Measurements from ENCODE around the gene SP6. TPM values are rescaled to one million over a fixed set of nuclear protein-coding genes. Genes with fewer than 3 reads are reported as not detected.

SP6 gene
- total RNA-seq (under 1 TPM; 0.07 to 0.09 TPM), polyA plus RNA-seq (0.59 TPM)

DNA sequence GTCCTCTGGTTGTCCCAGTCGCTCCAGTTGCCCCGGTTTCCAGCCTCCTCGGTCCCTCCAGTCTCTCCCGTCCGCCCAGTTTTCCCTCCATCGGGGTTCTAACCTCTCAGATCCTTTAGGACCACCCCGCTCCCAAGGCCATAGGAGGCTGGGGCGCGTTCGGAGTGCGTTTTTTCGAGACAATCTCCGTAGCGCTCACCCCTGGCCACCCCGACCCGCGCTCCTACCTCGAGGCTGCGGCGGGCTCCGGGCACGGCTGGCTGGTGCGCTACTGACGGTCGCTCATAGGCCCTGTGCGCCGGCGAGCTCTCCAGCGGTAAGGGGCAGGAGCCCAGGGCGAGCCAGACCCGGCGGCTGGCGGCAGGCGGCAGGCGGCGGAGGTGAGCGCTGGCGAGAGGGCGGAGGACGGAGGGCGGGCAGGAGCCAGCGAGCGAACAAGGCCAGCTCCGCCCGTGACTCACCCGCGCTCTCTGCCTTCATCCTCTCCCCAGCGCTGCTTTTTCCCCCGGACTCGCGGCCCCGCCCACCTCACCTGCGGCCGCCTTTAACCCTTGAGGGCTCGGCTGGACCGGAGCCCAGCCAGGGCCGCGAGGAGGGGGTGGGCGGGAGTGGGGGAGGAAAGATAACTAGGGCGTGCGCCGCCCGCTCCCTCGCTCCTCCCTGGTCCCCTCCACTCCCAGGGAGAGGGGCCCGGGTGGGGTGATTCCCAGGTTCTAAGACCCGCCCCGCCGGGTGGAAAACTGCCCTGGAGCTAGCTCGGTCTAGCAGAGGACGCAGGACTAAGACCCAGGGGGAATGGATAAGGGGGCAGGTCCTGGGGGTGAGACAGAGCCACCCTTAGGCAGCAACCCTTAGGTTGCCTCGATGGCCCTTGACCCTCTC, at the start of gene SP6:
SP6 (minus strand) TSS at position 472 of the 882 bp plus-strand sequence. CDS start 2,734 bp downstream, outside the sequence.
- Histone ChIP-seq H3K4me1 (ENCODE audit: insufficient read depth, low read length) (peaks cover 30% of the 10 kb centered on the region), H3K36me3 (ENCODE audit: insufficient read depth, low read length) (no peaks in the 10 kb centered on the region), H3K27ac (ENCODE audit: low read depth, low read length) (peak within 1 kb of the TSS; percentile 51), H3K4me3 (ENCODE audit: low read length) (peak within 1 kb of the TSS; percentile 43), H3K9me3 (ENCODE audit: low read length) (no peaks in the 10 kb centered on the region), H3K27me3 (ENCODE audit: insufficient read depth, low read length, poor library complexity, severe bottlenecking) (peaks cover 68% of the 10 kb centered on the region)
- Mint-ChIP-seq H3K36me3 (no peaks in the 10 kb centered on the region), H3K4me1 (peaks cover 14 to 31% (median 18%) of the 10 kb centered on the region in 3 donors), H3K27ac (peak within 1 kb of the TSS in 1 of 8 donors; percentile 11), H3K9me3 (peaks cover 0 to 2% (median 0%) of the 10 kb centered on the region in 5 donors), H3K4me3 (peak within 1 kb of the TSS; percentile 51 to 79 (median 68)), H3K27me3 (peaks cover 51 to 84% of the 10 kb centered on the region in 2 donors)
- ChIA-PET POLR2A (interaction anchor here (1.5 kb wide), 1 partner anchor 45 kb away, joined by 6 read pairs; the partner anchor contains the start of gene SP2), CTCF (interaction anchor here (2.6 to 14.0 kb wide), 2 partner anchors 10 to 39 kb away, joined by 13 to 314 read pairs; partner anchors contain the start of genes SCRN2 and SP2)
- peak; percentile 31 to 73 (median 48) for DNase-seq

DNA sequence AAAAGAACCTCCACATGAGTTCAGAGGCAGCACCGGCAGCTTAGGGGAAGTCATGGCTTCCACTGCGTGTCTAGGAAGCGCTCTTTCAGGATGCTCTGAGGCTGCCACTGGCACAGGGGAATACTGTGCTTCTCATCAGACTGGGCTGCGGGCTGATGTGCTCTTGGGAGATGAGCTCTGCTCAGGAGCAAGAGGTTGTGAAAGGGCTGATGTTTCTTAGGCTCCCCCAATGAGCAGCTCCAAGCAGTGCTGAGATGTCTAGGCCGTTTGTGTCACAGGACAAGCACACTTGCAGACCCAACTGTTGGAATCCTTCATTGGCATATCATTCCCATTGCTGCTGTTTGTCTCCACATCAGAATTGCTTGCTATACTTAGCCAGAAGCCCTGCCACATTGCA, 48.7 kb upstream of the SP6 start:
- ChIA-PET POLR2A (interaction anchor here (0.6 kb wide), 1 partner anchor 33 kb away, joined by 5 read pairs; no protein-coding TSS in a partner anchor), CTCF (interaction anchor here (1.2 kb wide), 1 partner anchor 10 kb away, joined by 4 read pairs; no protein-coding TSS in a partner anchor)
- Histone ChIP-seq H3K4me3 (ENCODE audit: low read length) (no peak overlapping the region), H3K36me3 (ENCODE audit: insufficient read depth, low read length) (peaks cover 5% of the 10 kb centered on the region), H3K4me1 (ENCODE audit: insufficient read depth, low read length) (peaks cover 26% of the 10 kb centered on the region), H3K27ac (ENCODE audit: low read depth, low read length) (no peak overlapping the region), H3K27me3 (ENCODE audit: insufficient read depth, low read length, poor library complexity, severe bottlenecking) (no peaks in the 10 kb centered on the region), H3K9me3 (ENCODE audit: low read length) (no peaks in the 10 kb centered on the region)
- DNase-seq, result no peak
- Mint-ChIP-seq H3K4me3 (peak overlapping the region in 1 of 7 donors; percentile 32), H3K4me1 (peaks cover 47 to 74% (median 64%) of the 10 kb centered on the region in 3 donors), H3K9me3 (no peaks in the 10 kb centered on the region), H3K27me3 (peaks cover 0 to 1% of the 10 kb centered on the region in 2 donors), H3K36me3 (peaks cover 4 to 61% (median 7%) of the 10 kb centered on the region in 3 donors), H3K27ac (peak overlapping the region in 1 of 8 donors; percentile 37)

DNA sequence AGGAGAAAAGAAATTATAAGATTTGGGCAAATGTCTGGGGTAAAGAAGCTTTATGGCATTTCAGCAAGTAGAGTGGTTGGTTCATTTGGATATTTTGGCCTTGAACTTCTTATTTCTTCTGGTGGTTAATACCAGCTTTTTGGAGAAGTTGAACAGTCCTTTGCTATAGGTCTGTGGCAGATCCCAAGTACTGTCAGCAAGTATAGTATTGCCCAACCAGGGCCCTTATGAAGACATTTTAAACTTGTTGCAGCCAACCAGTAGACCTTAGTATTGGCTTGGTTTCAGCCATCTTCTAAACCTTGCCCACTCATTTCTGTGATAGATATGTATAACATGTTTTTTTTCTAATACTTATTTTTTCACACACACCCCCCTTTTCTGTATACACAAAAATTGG, 47.3 kb upstream of the SP6 start:
- peak overlapping the region in 1 of 8 donors; percentile 95 for H3K27ac Mint-ChIP-seq
- H3K27ac ChIP-seq (ENCODE audit: low read depth, low read length), result no peak overlapping the region
- H3K4me3 ChIP-seq (ENCODE audit: low read length), result no peak overlapping the region
- H3K36me3 ChIP-seq (ENCODE audit: insufficient read depth, low read length), result peaks cover 5% of the 10 kb centered on the region
- peaks cover 0 to 57% (median 4%) of the 10 kb centered on the region in 3 donors for H3K36me3 Mint-ChIP-seq
- H3K9me3 Mint-ChIP-seq, result no peaks in the 10 kb centered on the region
- no peaks in the 10 kb centered on the region for H3K27me3 ChIP-seq (ENCODE audit: insufficient read depth, low read length, poor library complexity, severe bottlenecking)
- peak overlapping the region in 3 of 7 donors; percentile 85 to 93 (median 88) for H3K4me3 Mint-ChIP-seq
- no peak for DNase-seq
- H3K4me1 Mint-ChIP-seq, result peaks cover 51 to 79% (median 68%) of the 10 kb centered on the region in 3 donors
- ChIA-PET POLR2A (no interaction called here), CTCF (interaction anchor here (0.7 to 1.0 kb wide), 2 partner anchors 8 to 73 kb away, joined by 3 to 4 read pairs; partner anchors contain the start of gene CDK5RAP3)
- H3K9me3 ChIP-seq (ENCODE audit: low read length), result no peaks in the 10 kb centered on the region
- H3K4me1 ChIP-seq (ENCODE audit: insufficient read depth, low read length), result peaks cover 30% of the 10 kb centered on the region
- peaks cover 0 to 1% of the 10 kb centered on the region in 2 donors for H3K27me3 Mint-ChIP-seq

DNA sequence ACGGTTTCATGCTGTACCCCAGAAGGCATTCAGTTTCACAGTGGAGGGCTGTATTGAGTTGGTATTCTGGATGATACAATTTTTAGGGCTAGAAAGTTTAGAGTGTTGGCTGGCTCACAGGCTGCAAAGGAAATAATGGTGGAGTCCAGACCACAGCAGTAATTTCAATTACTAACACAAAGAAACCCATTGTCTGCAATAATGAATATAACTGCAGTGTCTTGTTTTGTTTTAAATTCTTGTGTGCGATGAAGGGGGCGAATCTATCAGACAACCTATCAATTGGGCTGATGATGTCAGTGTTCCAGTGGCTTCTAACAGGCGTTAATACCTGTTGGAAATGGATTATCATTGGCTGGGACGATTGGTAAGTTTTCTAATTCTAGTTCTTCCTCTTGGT, 46.6 kb upstream of the SP6 start:
- Mint-ChIP-seq H3K27me3 (peaks cover 0 to 1% of the 10 kb centered on the region in 2 donors), H3K4me1 (peaks cover 49 to 75% (median 64%) of the 10 kb centered on the region in 3 donors), H3K36me3 (peaks cover 0 to 55% (median 4%) of the 10 kb centered on the region in 3 donors), H3K4me3 (peak overlapping the region; percentile 36 to 95 (median 92)), H3K27ac (peak overlapping the region in 7 of 8 donors; percentile 63 to 98 (median 95)), H3K9me3 (no peaks in the 10 kb centered on the region)
- peak overlapping the region; percentile 84 for H3K4me3 ChIP-seq (ENCODE audit: low read length)
- DNase-seq, result no peak
- ChIA-PET POLR2A (interaction anchor here (0.6 kb wide), 1 partner anchor 73 kb away, joined by 3 read pairs; the partner anchor contains the start of gene CDK5RAP3), CTCF (interaction anchor here (0.7 to 1.0 kb wide), 3 partner anchors 41 to 73 kb away, joined by 3 read pairs; partner anchors contain the start of gene CDK5RAP3)
- H3K36me3 ChIP-seq (ENCODE audit: insufficient read depth, low read length), result peaks cover 5% of the 10 kb centered on the region
- H3K9me3 ChIP-seq (ENCODE audit: low read length), result no peaks in the 10 kb centered on the region
- H3K4me1 ChIP-seq (ENCODE audit: insufficient read depth, low read length), result peaks cover 30% of the 10 kb centered on the region
- no peak overlapping the region for H3K27ac ChIP-seq (ENCODE audit: low read depth, low read length)
- no peaks in the 10 kb centered on the region for H3K27me3 ChIP-seq (ENCODE audit: insufficient read depth, low read length, poor library complexity, severe bottlenecking)

DNA sequence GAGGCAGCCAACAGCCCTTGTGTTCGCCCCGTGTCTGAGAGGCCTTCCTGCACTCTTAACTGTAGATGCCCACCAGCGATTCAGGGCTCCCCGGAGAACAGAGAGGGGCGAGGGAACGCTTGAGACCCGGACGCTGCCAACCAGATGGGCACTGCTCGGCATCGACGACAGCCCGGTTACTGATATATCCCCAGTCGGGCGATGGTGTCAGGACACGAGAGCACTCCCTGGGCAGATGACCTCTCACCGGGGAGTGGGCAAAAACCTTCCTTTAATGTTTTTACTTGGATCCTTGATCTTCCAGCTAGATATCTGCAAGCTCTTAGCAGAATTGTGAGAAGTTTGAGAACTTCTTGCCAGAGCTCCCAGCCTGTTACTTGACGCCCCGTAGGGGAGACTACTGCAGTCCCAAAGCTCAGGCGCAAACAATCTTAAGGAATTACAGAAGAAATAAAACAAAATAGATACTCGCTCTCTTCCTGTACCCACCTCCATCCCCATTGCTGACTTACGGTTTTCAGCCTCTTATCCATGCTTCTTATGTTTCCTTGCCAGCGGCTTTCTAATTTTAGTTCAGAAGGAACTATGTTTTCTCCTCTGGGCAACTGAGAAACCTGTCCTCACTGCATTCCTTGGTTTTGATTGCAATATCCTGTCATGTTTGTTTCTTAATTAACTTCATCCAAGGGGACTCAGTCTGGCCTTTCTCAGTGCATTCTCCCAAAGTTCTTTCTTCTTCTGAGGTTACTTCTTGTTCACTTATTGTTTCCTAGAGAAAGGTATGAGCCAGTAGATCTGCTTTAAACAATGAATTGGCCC, 45.9 kb upstream of the SP6 start:
- Mint-ChIP-seq H3K4me1 (peaks cover 43 to 69% (median 57%) of the 10 kb centered on the region in 3 donors), H3K27me3 (peaks cover 0 to 1% of the 10 kb centered on the region in 2 donors), H3K4me3 (peak overlapping the region; percentile 85 to 99 (median 93)), H3K36me3 (peaks cover 0 to 48% (median 4%) of the 10 kb centered on the region in 3 donors), H3K27ac (peak overlapping the region; percentile 89 to 98 (median 94)), H3K9me3 (no peaks in the 10 kb centered on the region)
- Histone ChIP-seq H3K36me3 (ENCODE audit: insufficient read depth, low read length) (peaks cover 5% of the 10 kb centered on the region), H3K27me3 (ENCODE audit: insufficient read depth, low read length, poor library complexity, severe bottlenecking) (no peaks in the 10 kb centered on the region), H3K4me1 (ENCODE audit: insufficient read depth, low read length) (peaks cover 30% of the 10 kb centered on the region), H3K27ac (ENCODE audit: low read depth, low read length) (peak overlapping the region; percentile 91), H3K9me3 (ENCODE audit: low read length) (no peaks in the 10 kb centered on the region), H3K4me3 (ENCODE audit: low read length) (peak overlapping the region; percentile 84)
- ChIA-PET POLR2A (interaction anchor here (0.6 kb wide), 1 partner anchor 74 kb away, joined by 3 read pairs; the partner anchor contains the start of gene CDK5RAP3), CTCF (interaction anchor here (1.0 kb wide), 2 partner anchors 40 to 73 kb away, joined by 3 read pairs; no protein-coding TSS in a partner anchor)
- no peak for DNase-seq

DNA sequence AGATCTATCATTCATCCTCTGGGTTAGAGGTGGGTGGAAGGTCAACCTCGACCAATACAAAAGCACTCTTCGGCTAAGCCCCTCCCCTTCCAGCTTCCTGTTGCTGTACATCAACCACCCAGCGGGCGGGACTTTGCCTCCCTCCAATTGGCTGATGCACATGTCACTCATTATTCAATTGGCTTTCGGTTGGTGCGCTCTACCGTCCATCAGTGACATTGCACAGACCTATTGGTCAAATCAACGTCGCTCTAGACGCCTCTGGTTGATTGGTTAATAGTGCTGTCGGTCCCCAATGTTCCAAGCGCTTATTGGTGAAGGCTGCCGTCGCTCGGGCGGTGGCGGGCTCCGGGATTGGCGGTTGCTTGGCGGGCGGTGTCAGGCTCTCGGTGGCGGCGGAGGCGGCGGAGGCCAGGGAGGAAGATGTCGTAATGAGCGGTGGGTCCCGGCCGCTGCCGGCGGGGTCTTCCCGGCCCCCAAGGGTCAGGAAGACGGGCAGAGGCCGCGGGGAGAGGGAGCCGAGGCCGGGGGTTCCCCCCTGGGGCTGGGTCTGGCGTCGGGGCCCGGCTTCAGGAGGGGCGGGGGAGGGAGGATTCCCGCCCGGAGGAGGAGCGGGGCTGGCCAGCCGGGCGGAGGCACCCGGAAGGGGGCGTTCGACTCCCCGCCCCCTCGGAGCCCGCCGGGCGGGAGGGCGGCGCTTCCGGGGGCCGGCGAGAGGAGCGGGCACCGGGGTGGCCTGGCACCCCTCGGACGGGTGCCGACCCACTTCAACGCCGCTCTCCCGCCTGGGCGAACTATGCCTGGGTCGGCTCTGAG, 45.1 kb upstream of the SP6 start, which contains the start of gene SP2:
SP2 (plus strand) TSS at position 381 of the 816 bp plus-strand sequence; CDS start at position 432, 51 bp downstream.
- H3K4me3 ChIP-seq (ENCODE audit: low read length), result peak within 1 kb of the TSS; percentile 85
- ChIA-PET POLR2A (interaction anchor here (0.5 to 1.8 kb wide), 23 partner anchors 9 to 651 kb away, joined by 3 to 22 read pairs (median 4); partner anchors contain the start of genes CDK5RAP3, KPNB1, LRRC46 and MRPL10), CTCF (interaction anchor here (1.0 to 12.7 kb wide), 8 partner anchors 39 to 75 kb away, joined by 3 to 314 read pairs (median 4); partner anchors contain the start of genes CDK5RAP3, LRRC46, MRPL10 and PNPO)
- H3K27me3 Mint-ChIP-seq, result peaks cover 0 to 1% of the 10 kb centered on the region in 2 donors
- H3K4me1 Mint-ChIP-seq, result peaks cover 40 to 63% (median 54%) of the 10 kb centered on the region in 3 donors
- peak within 1 kb of the TSS; percentile 92 to 99 (median 95) for H3K4me3 Mint-ChIP-seq
- peaks cover 0 to 44% (median 4%) of the 10 kb centered on the region in 3 donors for H3K36me3 Mint-ChIP-seq
- H3K4me1 ChIP-seq (ENCODE audit: insufficient read depth, low read length), result peaks cover 30% of the 10 kb centered on the region
- peak within 1 kb of the TSS; percentile 91 for H3K27ac ChIP-seq (ENCODE audit: low read depth, low read length)
- no peaks in the 10 kb centered on the region for H3K9me3 Mint-ChIP-seq
- no peaks in the 10 kb centered on the region for H3K27me3 ChIP-seq (ENCODE audit: insufficient read depth, low read length, poor library complexity, severe bottlenecking)
- peak within 1 kb of the TSS; percentile 95 to 100 (median 99) for H3K27ac Mint-ChIP-seq
- no peaks in the 10 kb centered on the region for H3K9me3 ChIP-seq (ENCODE audit: low read length)
- peaks cover 5% of the 10 kb centered on the region for H3K36me3 ChIP-seq (ENCODE audit: insufficient read depth, low read length)
- peak; percentile 96 to 100 (median 100) for DNase-seq

Data from CD8-positive, alpha-beta memory T cell (primary cell).